Panc1 (cell line): ENCODE data around the gene CHST11. TPM values are rescaled to one million over a fixed set of nuclear protein-coding genes. Genes with fewer than 3 reads are reported as not detected.

Source experiments
- ATAC-seq: fragments of 200-7000 bp; cut with Tn5 transposase; 2 replicates; pipeline ENCODE4 v1.9.1; 2020; ENCODE audit warnings: mild to moderate bottlenecking, moderate library complexity
- BruUV-seq: library from RNA; stranded (reverse); fragments of 400-500 nt; replicated peaks from 2 replicates; lab custom pipeline; 2021; lab: Mats Ljungman, UMichigan
- CTCF ChIA-PET: fragments of 300-600 bp; sonication (Branson Sonifier 250); formaldehyde crosslinking; loops from one replicate; lab custom pipeline; 2022; ENCODE audit warnings: antibody characterized with exemption; lab: Charles Lee
- POLR2A ChIA-PET: fragments of 300-600 bp; sonication (Branson Sonifier 250); formaldehyde crosslinking; loops from one replicate; lab custom pipeline; 2022; ENCODE audit warnings: antibody characterized with exemption; lab: Charles Lee
- DNase-seq: peaks from one replicate; pipeline ENCODE4 v3.0.0-alpha.2; 2010; ENCODE audit warnings: low read depth, low spot score
- H3K27ac ChIP-seq: 2 replicates; pipeline ENCODE4 v1.5.1; 2011; ENCODE audit warnings: mild to moderate bottlenecking, low read length, inconsistent platforms
- H3K27me3 ChIP-seq: fragments of 200-500 bp; sonication (Bioruptor generic); 2 replicates; pipeline ENCODE4 v1.6.0; 2014; ENCODE audit warnings: low read length, inconsistent platforms; ENCODE audit not compliant: control insufficient read depth, insufficient read depth
- H3K36me3 ChIP-seq: fragments of 200-500 bp; sonication (Bioruptor generic); 2 replicates; pipeline ENCODE4 v1.5.1; 2014; ENCODE audit warnings: inconsistent platforms, mild to moderate bottlenecking, low read length, moderate library complexity; ENCODE audit not compliant: control insufficient read depth, insufficient read depth
- H3K4me1 ChIP-seq: 2 replicates; pipeline ENCODE4 v1.5.1; 2011; ENCODE audit warnings: inconsistent platforms, mild to moderate bottlenecking, low read length, moderate library complexity; ENCODE audit not compliant: control insufficient read depth, insufficient read depth
- H3K4me3 ChIP-seq, 2 experiments: 2 replicates each; pipeline ENCODE4 v1.5.1; 2011 to 2012; ENCODE audit warnings: low read depth in 2 of 2, low read length in 2 of 2, mild to moderate bottlenecking in 2 of 2, inconsistent platforms in 1 of 2, moderate library complexity in 1 of 2
- H3K9me3 ChIP-seq: fragments of 200-500 bp; sonication (Bioruptor generic); 2 replicates; pipeline ENCODE4 v1.5.1; 2014; ENCODE audit warnings: low read depth, mild to moderate bottlenecking, inconsistent platforms, low read length, moderate library complexity; ENCODE audit not compliant: control insufficient read depth, insufficient read depth
- POLR2AphosphoS5 ChIP-seq: IDR thresholded peaks from 2 replicates; pipeline ENCODE4 v1.6.1; 2012; ENCODE audit warnings: mild to moderate bottlenecking, low read depth, low read length, moderate library complexity
- REST ChIP-seq, 2 experiments: IDR thresholded peaks; 2 replicates each; pipeline ENCODE4 v1.6.1; 2011 to 2012; ENCODE audit warnings: low read depth in 2 of 2, control low read depth in 1 of 2, low read length in 1 of 2, mild to moderate bottlenecking in 1 of 2, moderate library complexity in 1 of 2; ENCODE audit not compliant: insufficient read depth in 1 of 2
- SIN3A ChIP-seq: IDR thresholded peaks from 2 replicates; pipeline ENCODE4 v1.6.1; 2012; ENCODE audit warnings: low read depth, mild to moderate bottlenecking, low read length, moderate library complexity, borderline replicate concordance; ENCODE audit not compliant: insufficient read depth
- TCF7L2 ChIP-seq: IDR thresholded peaks from 2 replicates; pipeline ENCODE4 v1.6.1; 2011; ENCODE audit warnings: mild to moderate bottlenecking, low read depth, low read length, inconsistent platforms
- in situ Hi-C: cut with HindIII; loops from 2 replicates; pipeline ENCODE4 v1.10.0; 2016; ENCODE audit warnings: low sequenced_read_pairs, low pct_unique_long_range_greater_than_20kb
- intact Hi-C: fragments of 100-400 bp; cut with micrococcal nuclease; formaldehyde crosslinking; loops from one replicate; pipeline ENCODE4 v1.10.0; 2022; ENCODE audit not compliant: unreplicated experiment
- total RNA-seq: library from RNA; stranded (reverse); gene quantifications from one replicate; pipeline ENCODE4 v1.2.1, GENCODE V29; 2021; ENCODE audit not compliant: unreplicated experiment
- TF ChIP-seq, protein P1 (sequence below): fragments of 450-650 bp; IDR thresholded peaks from 2 replicates; pipeline ENCODE4 v1.5.1; 2017; ENCODE audit warnings: mild to moderate bottlenecking

CHST11 gene
- total RNA-seq, 1 experiment from 2014 or later: 11.4 TPM

DNA sequence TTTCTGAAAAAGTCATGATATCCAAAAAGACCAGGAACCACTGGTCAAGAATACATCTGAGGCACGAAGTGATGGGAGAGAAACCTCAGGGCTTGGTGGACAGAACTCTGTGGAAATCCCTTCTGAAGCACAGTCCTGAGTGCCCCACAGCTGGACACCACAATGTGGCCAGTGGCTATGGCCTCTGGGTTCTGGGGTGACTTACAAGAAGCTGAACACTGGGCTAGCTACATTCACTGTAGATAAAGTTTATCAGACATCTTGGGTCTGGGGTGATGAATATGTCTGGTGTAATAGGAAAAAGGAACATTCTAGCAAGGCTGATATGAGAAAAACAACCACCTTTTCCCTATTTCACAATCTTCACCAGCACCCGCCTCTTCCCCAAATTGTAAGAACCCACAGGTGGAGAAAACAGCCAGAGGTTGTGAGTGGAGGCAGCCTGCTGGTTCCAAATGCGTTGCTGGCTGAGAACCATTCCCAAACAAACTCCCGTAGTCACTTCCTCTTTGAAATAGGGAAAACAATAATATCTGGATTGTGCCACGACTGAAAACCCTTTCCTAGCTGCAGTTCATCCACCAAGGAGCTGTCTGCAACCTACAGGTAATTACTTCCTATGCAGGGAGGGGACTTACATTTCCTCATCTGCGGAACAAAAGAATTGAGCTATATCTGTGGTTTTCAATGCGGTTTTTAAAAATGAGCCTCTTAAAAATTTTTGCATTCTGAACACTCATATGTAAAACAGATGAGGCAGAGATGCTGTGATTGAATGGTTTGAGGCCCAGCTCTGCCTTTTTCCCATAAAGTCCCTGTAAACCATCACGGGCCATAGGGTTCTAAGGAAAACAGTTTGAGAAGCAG lies 307.7 kb downstream of the CHST11 start:
- Histone ChIP-seq H3K4me1 (no peaks in the 10 kb centered on the region), H3K36me3 (no peaks in the 10 kb centered on the region), H3K27me3 (no peaks in the 10 kb centered on the region), H3K27ac (no peak overlapping the region), H3K4me3 (no peak overlapping the region), H3K9me3 (no peaks in the 10 kb centered on the region)
- ChIA-PET POLR2A (no interaction called here), CTCF (no interaction called here)
- no peak for TF ChIP-seq SIN3A
- no peak for TF ChIP-seq POLR2AphosphoS5
- no peak for TF ChIP-seq TCF7L2
- no peak for TF ChIP-seq REST (IDR thresholded peaks at IDR 0.05; ENCODE audit: insufficient read depth in 1 of 2, low read depth in 2 of 2, low read length in 1 of 2)
- TF ChIP-seq, protein P1, sequence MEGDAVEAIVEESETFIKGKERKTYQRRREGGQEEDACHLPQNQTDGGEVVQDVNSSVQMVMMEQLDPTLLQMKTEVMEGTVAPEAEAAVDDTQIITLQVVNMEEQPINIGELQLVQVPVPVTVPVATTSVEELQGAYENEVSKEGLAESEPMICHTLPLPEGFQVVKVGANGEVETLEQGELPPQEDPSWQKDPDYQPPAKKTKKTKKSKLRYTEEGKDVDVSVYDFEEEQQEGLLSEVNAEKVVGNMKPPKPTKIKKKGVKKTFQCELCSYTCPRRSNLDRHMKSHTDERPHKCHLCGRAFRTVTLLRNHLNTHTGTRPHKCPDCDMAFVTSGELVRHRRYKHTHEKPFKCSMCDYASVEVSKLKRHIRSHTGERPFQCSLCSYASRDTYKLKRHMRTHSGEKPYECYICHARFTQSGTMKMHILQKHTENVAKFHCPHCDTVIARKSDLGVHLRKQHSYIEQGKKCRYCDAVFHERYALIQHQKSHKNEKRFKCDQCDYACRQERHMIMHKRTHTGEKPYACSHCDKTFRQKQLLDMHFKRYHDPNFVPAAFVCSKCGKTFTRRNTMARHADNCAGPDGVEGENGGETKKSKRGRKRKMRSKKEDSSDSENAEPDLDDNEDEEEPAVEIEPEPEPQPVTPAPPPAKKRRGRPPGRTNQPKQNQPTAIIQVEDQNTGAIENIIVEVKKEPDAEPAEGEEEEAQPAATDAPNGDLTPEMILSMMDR: no peak
- in situ Hi-C loops: no loop called here
- no TSS peak for BruUV-seq
- no peak for DNase-seq
- no peak for ATAC-seq
- intact Hi-C loops: no loop called here

DNA sequence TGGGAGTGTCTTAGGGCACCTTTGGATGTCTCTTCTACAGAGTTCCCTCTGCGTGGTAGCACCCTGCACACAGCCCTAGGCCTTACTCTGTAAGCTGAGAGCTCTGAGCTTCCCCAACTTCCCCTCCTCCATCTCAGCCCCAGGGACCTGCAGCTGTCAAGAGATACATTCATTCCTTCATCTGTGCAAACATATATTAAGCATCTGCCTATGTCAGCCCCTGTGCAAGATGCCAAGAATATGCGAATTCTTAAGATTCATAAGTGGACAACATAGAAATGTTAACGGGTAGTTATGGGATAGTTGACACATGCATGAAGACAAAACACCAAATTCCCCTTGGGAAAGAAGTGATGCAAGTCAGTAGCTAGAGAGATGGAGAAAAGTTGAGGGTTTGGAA lies 310.5 kb downstream of the CHST11 start:
- H3K36me3 ChIP-seq: no peaks in the 10 kb centered on the region
- CTCF ChIA-PET: no interaction called here
- in situ Hi-C loops (no loop called here), intact Hi-C loops (no loop called here)
- H3K27ac ChIP-seq: no peak overlapping the region
- no peaks in the 10 kb centered on the region for H3K27me3 ChIP-seq
- TF ChIP-seq POLR2AphosphoS5 (no peak), SIN3A (no peak), REST (IDR thresholded peaks at IDR 0.05; ENCODE audit: insufficient read depth in 1 of 2, low read depth in 2 of 2, low read length in 1 of 2) (no peak), TCF7L2 (no peak)
- TF ChIP-seq, protein P1: no peak
- no TSS peak for BruUV-seq
- H3K4me3 ChIP-seq: no peak overlapping the region
- ATAC-seq: no peak
- H3K4me1 ChIP-seq: no peaks in the 10 kb centered on the region
- peaks cover 6% of the 10 kb centered on the region; the same call in 1 of the 2 replicates for H3K9me3 ChIP-seq
- no peak for DNase-seq
- POLR2A ChIA-PET: no interaction called here
